GM19397 (cell line): ENCODE results near the gene TK1.

Experiments used
- ATAC-seq: cut with Tn5 transposase; IDR thresholded peaks from one replicate; pipeline ENCODE4 v1.9.1; 2021; ENCODE audit warnings: mild to moderate bottlenecking, moderate library complexity; ENCODE audit not compliant: unreplicated experiment

TK1 gene

GRCh38 chr17:78125138-78125913 is 61.5 kb downstream of the TK1 start:
- no peak for ATAC-seq

DNA sequence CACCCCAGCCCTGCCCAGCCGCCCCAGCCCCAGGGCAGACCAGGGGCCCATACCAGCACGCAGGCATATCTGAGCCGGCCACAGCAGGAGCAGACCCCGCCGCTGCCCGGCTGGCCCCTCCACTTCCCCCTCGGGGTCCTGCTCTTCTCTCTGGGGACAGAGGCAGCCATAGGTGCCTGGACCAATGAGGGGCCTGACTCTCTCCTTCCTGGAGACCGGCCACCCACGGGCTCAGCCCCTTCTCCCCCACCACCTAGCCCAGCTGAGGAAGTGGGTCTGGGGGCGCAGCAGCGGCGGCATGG is 62.1 kb downstream of the TK1 start:
- ATAC-seq, result no peak
